Spinal cord (tissue), 10 donors: ENCODE results near the gene CFAP58. TPM values are rescaled to one million over a fixed set of nuclear protein-coding genes. Genes with fewer than 3 reads are reported as not detected.

Experiments
- DNase-seq, 6 donors: peaks; one replicate each; pipeline versions ENCODE4 v3.0.0 to v3.0.0-alpha.2; 2013 to 2015; ENCODE audit warnings: low spot score in 6 of 6, low read depth in 4 of 6
- H3K27ac ChIP-seq: one replicate; pipeline ENCODE4 v1.5.1; 2013; ENCODE audit warnings: low read depth, low read length, control low read depth
- H3K27me3 ChIP-seq: one replicate; pipeline ENCODE4 v1.6.1; 2013; ENCODE audit warnings: low read length; ENCODE audit not compliant: control insufficient read depth, insufficient read depth
- H3K36me3 ChIP-seq: one replicate; pipeline ENCODE4 v1.6.1; 2013; ENCODE audit warnings: low read length; ENCODE audit not compliant: control insufficient read depth, insufficient read depth
- H3K4me1 ChIP-seq: one replicate; pipeline ENCODE4 v1.6.1; 2013; ENCODE audit warnings: low read length; ENCODE audit not compliant: control insufficient read depth, insufficient read depth
- H3K4me3 ChIP-seq: one replicate; pipeline ENCODE4 v1.5.1; 2013; ENCODE audit warnings: low read depth, low read length, control low read depth
- H3K9me3 ChIP-seq: one replicate; pipeline ENCODE4 v1.6.1; 2013; ENCODE audit warnings: low read length; ENCODE audit not compliant: control insufficient read depth, insufficient read depth
- WGBS: methylation state at CpG from one replicate; pipeline ENCODE4 v1.1.5; 2013; ENCODE audit warnings: missing lambda C conversion rate; ENCODE audit not compliant: insufficient coverage; 5-methylcytosine and 5-hydroxymethylcytosine counted together
- polyA plus RNA-seq, 2 donors: library from polyadenylated mRNA; unstranded; fragments of 120-200 nt; gene quantifications; one replicate each; pipeline ENCODE4 v1.2.1, GENCODE V29; 2013; ENCODE audit not compliant: insufficient read length in 2 of 2
- total RNA-seq, 2 donors: library from RNA; depleted of rRNA in 1 of 2; stranded (reverse); fragments of 120-200 nt in 1 of 2; fragments of >200 nt in 1 of 2; gene quantifications; one replicate each; pipeline versions ENCODE4 v1.2.3 to v1.2.4, GENCODE V29; 2013 to 2014
- donor health status: healthy.

CFAP58 gene
- total and polyA plus RNA-seq, 4 donors, result 0.74 to 2.3 (median 1.0) TPM

GRCh38 chr10:104342941-104343411, 10.7 kb upstream of the CFAP58 start:
- H3K27ac ChIP-seq, result no peak overlapping the region
- WGBS, result 57% methylated on average over 1 of the region's 3 CpGs

DNA sequence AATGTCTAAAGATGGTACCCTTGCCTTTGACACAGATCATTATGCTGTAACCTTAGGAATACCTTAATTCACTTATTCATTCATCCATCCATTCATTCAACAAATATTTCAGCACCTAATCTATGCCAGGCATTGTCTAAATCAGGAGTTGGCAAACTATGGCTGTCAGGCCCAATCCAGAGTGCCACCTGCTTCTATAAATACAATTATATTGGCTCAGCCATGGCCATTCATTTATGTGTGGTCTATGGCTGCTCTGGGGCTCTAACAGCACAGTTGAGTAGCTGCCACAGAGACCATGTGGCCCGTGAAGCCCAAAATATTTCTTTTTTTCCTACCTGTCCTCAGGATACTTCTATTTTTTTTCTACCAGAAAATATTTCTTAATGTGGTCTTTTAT, 9.4 kb upstream of the CFAP58 start:
- no CpG with 5 or more reads among the region's 1 CpG for WGBS

More at GRCh38 chr10:104342941-104343411, 10.7 kb upstream of the CFAP58 start:
- DNase-seq, result no peak
- H3K36me3 ChIP-seq, result no peaks in the 10 kb centered on the region
- H3K4me3 ChIP-seq, result no peak overlapping the region
- H3K4me1 ChIP-seq, result peaks cover 9% of the 10 kb centered on the region
- H3K9me3 ChIP-seq, result no peaks in the 10 kb centered on the region
- H3K27me3 ChIP-seq, result peaks cover 7% of the 10 kb centered on the region

GRCh38 chr10:104345515-104345914, 8.1 kb upstream of the CFAP58 start:
- Histone ChIP-seq H3K27me3 (no peaks in the 10 kb centered on the region), H3K4me1 (no peaks in the 10 kb centered on the region), H3K9me3 (no peaks in the 10 kb centered on the region), H3K27ac (no peak overlapping the region), H3K36me3 (no peaks in the 10 kb centered on the region), H3K4me3 (no peak overlapping the region)
- no peak for DNase-seq

More for the DNA sequence above, 9.4 kb upstream of the CFAP58 start:
- H3K27me3 ChIP-seq, result peaks cover 4% of the 10 kb centered on the region
- H3K4me3 ChIP-seq, result no peak overlapping the region
- peaks cover 1% of the 10 kb centered on the region for H3K4me1 ChIP-seq
- H3K27ac ChIP-seq, result no peak overlapping the region
- DNase-seq, result no peak
- H3K9me3 ChIP-seq, result no peaks in the 10 kb centered on the region
- no peaks in the 10 kb centered on the region for H3K36me3 ChIP-seq

DNA sequence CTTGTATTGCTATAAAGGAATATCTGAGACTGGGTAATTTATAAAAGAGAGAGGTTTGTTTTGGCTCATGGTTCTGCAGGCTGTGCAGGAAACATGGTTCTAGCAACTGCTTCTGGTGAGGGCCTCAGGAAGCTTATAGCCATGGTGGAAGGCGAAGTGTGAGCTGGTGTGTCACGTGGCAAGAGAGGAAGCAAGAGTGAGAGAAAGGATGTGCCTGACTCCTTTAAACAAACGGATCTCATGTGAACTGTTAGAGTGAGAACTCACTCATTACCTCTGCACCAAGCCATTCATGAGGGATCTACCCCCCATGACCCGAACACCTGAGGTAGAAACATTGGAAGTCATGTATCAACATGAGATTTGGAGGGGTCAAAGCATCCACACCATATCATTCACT, 7.7 kb upstream of the CFAP58 start:
- Histone ChIP-seq H3K4me1 (no peaks in the 10 kb centered on the region), H3K27me3 (no peaks in the 10 kb centered on the region), H3K9me3 (no peaks in the 10 kb centered on the region), H3K27ac (no peak overlapping the region), H3K36me3 (no peaks in the 10 kb centered on the region), H3K4me3 (no peak overlapping the region)
- DNase-seq, result no peak
- no CpG with 5 or more reads among the region's 4 CpGs for WGBS

- Histone ChIP-seq H3K9me3 (no peaks in the 10 kb centered on the region), H3K4me3 (no peak overlapping the region), H3K4me1 (no peaks in the 10 kb centered on the region), H3K27me3 (peaks cover 2% of the 10 kb centered on the region), H3K36me3 (no peaks in the 10 kb centered on the region), H3K27ac (no peak overlapping the region)
- DNase-seq, result no peak
- 90% methylated on average over 2 of the region's 4 CpGs for WGBS
Measured at GRCh38 chr10:104347295-104348045, 6.2 kb upstream of the CFAP58 start.

GRCh38 chr10:104348601-104349000, 5.0 kb upstream of the CFAP58 start:
- H3K4me1 ChIP-seq, result peaks cover 7% of the 10 kb centered on the region
- H3K36me3 ChIP-seq, result no peaks in the 10 kb centered on the region
- H3K27me3 ChIP-seq, result peaks cover 3% of the 10 kb centered on the region
- H3K4me3 ChIP-seq, result no peak overlapping the region
- no peaks in the 10 kb centered on the region for H3K9me3 ChIP-seq
- H3K27ac ChIP-seq, result no peak overlapping the region
- no peak for DNase-seq
- 80% methylated on average over 2 of the region's 2 CpGs for WGBS

DNA sequence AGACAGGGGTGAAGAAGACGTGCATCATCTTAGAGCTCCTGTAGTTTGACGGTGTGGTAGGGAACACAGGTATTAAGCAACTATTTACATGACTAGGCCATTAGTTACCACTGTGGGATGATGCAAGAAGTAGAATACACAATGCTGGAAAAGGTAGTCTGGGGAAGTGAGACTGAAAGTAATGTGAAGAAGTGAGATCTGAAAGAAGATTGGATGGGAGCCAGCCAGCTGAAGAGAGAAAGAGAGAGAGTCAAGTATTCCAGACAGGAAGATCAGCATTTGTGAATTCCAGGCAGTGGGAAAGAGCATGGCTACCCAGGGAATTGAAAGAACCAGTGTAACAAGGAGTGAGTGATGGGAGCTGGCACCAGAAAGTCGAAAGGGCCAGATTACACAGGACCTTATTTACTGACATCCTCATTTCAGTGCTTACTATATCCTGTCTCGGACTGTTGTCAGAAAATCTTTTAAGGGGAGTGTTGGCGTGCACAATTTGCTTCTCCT, 4.0 kb upstream of the CFAP58 start:
- Histone ChIP-seq H3K4me3 (no peak overlapping the region), H3K4me1 (peaks cover 11% of the 10 kb centered on the region), H3K36me3 (no peaks in the 10 kb centered on the region), H3K27me3 (peaks cover 3% of the 10 kb centered on the region), H3K27ac (no peak overlapping the region), H3K9me3 (no peaks in the 10 kb centered on the region)
- DNase-seq, result peak in 2 of 6 donors; percentile 43 to 58
- no CpG with 5 or more reads among the region's 5 CpGs for WGBS

- DNase-seq, result peak in 2 of 6 donors; percentile 83 to 91
Measured at GRCh38 chr10:104350127-104350635, 3.5 kb upstream of the CFAP58 start.

GRCh38 chr10:104351061-104351702, 2.5 kb upstream of the CFAP58 start:
- Histone ChIP-seq H3K4me3 (no peak overlapping the region), H3K4me1 (peaks cover 11% of the 10 kb centered on the region), H3K36me3 (no peaks in the 10 kb centered on the region), H3K27ac (no peak overlapping the region), H3K9me3 (no peaks in the 10 kb centered on the region), H3K27me3 (peaks cover 3% of the 10 kb centered on the region)
- 83% methylated on average over 1 of the region's 2 CpGs for WGBS
- no peak for DNase-seq

More at GRCh38 chr10:104350127-104350635, 3.5 kb upstream of the CFAP58 start:
- Histone ChIP-seq H3K4me3 (no peak overlapping the region), H3K9me3 (no peaks in the 10 kb centered on the region), H3K27ac (no peak overlapping the region), H3K4me1 (peaks cover 11% of the 10 kb centered on the region), H3K36me3 (no peaks in the 10 kb centered on the region), H3K27me3 (peaks cover 3% of the 10 kb centered on the region)
- WGBS, result 8% methylated on average over 1 of the region's 6 CpGs
